Urothelium cell line (cell line): ENCODE results near the gene THSD7B.
"Not testable (repeated sequence)": the region's sequence is repeated elsewhere in the genome, so short reads cannot be mapped to it uniquely, and the experiment has no call there.

Source experiments
- DNase-seq: peaks from one replicate; pipeline ENCODE4 v3.0.0; 2011; ENCODE audit warnings: low spot score, mixed read lengths
- FAIRE-seq: peaks from 2 replicates; lab custom pipeline; 2011; peaks lifted over from hg19 to GRCh38; lab: Jason Lieb, UNC

The THSD7B gene

DNA sequence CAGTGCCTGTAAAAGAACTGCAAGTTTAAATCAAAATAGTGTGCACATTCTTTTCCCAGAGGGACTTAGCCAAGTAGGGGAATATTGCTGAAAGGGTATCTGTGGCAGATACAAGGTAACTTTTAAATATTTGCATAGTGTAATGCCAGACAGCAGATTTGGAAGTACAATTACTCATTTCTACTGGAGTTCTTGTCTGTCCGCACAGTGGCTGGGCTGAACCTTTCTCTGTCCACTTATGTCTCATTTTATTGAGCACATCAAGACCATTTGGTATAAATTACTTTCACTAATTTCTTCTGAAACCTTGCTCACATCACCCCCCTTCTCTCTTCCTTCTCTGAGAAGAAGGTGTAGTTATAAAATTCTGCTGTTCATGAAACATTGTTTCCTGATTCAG is 271.3 kb downstream of the THSD7B start:
- DNase-seq (no peak), FAIRE-seq (no peak)

DNA sequence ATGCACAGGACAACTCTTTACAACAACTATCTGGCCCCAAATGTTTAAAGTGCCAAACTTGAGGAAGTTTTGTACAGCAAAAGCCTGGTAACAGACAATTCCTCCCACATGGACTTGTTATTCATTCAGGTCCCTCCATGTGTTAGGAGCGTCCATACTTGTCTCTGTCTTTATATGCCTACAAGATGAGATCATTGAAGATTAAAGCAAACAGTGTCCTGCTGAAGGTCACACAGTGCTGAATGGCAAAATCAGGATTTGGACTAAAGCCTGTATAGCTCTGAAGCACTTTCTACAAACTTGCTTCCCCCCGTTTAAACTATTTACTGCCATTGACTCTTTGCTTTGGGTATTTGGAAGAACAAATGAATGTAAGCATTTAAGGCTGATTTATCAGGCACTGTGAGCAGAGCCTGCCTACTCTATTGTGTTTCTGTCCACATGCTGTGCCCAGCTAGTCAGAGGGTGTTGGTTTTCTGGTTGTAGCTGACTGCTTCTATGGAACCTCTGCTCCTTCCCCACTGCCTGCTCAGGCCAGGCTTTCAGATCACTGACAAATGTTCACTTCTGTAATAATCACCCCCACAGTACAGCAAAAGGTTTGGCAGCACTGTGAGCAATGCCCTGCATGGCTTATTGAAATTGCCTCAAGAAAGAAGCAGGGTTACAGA is 274.3 kb downstream of the THSD7B start:
- FAIRE-seq (no peak), DNase-seq (no peak)

DNA sequence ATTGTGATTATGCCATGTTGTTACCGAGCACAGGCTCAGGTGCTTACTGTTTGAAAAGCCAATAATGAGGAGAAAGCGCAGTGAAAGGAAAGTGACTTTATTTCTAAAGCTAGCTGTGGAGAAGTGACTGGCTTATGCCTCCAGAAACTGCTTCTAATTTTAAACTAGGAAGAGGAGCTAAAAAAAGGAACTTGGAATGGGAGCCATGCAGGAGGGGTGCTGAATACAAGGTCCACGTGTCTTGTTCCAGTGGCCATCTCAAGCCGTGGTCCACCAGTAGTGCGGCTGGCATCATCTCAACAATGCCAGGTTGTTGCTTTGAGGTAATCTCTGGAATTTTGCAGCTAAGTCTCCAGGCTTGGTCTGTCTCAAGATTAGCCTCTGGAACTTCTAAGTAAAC is 282.0 kb downstream of the THSD7B start:
- no peak for DNase-seq
- FAIRE-seq = no peak

DNA sequence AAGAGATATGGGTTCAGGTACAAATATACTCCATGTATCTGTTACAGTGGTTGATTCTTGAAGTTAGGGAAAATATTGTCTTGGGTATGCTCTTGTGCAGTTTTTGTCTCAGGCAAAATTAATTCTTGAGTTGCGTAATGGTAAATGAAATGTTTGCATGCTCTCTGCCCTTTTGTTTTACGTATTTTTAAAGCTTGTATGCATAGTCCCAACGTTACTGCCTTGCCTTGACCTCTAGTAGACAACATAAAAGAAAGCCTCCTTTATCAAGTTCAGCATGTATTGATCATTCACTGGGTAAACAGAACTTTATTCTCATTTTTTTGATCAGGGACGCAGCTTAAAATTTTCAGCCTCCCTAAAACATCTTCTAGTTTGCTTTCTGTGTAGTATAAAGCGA is 283.1 kb downstream of the THSD7B start:
- FAIRE-seq (no peak), DNase-seq (no peak)

DNA sequence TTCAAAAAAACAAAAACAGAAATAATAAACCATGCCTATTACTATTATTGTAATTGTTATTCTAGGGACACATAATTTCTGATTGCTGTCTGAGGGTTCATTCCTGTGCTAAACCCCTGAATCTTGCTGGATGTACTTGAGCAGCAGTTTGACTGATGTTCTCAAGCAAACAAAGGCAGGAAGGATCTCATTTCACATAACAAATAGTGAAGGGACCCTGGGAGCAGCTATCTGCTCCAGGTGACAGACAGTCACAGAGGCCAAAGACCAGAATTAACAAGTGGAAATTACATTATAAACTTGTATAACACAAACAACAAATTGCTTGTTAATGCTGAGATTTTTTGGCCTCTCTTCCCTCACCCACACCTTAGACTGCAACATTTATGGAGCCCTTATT is 284.2 kb downstream of the THSD7B start:
- no peak for DNase-seq
- no peak for FAIRE-seq

DNA sequence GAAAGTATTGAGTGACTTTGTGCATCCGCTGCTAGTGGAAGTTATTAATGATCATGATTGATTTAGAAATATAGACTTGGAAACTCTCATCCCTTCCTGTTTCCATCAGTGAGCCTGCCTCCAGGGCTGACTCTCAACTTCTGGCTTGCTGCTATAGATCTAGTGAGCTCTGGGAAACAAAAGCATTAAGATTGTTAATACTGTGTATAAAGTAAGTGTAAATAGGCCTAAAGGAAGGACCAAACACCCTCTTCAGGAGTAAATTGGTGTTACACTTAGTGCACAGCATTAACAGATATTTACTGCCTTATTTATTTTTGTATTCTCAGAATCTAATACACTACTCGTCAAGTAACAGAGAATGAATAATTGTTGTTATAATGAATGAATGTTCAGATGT is 285.6 kb downstream of the THSD7B start:
- DNase-seq = no peak
- no peak for FAIRE-seq

DNA sequence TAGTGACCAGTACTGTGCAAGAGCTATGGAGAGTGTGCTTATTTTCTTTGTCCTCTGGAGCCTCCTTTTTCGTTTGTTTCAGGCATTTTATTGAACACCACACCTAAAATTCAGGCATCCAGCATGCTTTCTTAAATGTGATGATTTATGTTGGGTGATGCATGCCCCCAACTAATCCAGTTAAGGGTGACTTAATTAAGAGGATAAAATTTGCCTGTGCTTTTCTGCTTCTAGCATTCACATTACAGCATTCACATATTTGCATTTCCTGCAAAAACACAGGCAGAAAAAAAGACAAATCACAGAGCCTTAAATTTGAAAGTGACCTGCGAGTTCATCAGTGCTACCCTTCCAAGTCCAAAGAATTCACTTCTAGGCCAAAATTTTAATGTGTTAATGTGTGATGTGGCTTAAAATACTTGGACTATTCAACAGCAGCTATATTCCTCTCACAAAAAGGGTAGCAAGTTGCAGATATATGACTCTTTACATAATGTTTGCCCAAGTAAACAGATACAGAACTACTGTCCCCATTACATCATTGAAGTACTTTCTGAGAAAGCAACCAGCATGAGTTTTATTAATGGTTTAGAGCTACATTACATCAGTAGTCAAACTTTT is 286.5 kb downstream of the THSD7B start:
- FAIRE-seq (no peak), DNase-seq (no peak)

DNA sequence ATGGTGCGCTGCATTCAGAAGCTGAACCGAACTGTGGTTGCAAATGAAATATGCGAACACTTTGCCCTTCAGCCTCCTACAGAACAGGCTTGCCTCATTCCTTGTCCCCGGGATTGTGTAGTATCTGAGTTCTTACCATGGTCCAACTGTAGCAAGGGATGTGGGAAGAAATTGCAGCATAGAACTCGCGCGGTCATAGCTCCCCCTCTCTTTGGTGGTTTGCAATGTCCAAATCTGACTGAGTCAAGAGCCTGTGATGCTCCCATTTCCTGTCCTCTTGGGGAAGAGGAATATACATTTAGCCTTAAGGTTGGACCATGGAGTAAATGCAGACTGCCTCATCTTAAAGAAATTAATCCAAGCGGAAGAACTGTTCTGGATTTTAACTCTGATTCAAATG is 291.4 kb downstream of the THSD7B start:
- no peak for FAIRE-seq
- no peak for DNase-seq

DNA sequence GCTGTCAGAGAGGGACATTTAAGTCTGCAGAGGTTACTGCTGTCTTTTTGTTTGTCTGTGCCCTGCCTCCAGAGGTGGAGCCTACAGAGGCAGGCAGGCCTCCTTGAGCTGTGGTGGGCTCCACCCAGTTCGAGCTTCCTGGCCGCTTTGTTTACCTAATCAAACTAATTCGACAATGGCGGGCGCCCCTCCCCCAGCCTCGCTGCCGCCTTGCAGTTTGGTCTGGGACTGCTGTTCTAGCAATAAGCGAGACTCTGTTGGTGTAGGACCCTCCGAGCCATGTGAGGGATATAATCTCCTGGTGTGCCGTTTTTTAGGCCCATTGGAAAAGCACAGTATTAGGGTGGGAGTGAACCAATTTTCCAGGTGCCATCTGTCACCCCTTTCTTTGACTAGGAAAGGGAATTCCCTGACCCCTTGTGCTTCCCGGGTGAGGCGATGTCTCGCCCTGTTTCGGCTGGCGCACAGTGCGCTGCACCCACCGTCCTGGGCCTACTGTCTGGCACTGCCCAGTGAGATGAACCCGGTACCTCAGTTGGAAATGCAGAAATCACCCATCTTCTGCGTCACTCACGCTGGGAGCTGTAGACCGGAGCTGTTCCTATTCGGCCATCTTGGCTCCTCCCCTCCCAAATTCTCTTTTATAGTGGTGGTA is 310.9 kb downstream of the THSD7B start:
- not testable (repeated sequence) for FAIRE-seq, DNase-seq

DNA sequence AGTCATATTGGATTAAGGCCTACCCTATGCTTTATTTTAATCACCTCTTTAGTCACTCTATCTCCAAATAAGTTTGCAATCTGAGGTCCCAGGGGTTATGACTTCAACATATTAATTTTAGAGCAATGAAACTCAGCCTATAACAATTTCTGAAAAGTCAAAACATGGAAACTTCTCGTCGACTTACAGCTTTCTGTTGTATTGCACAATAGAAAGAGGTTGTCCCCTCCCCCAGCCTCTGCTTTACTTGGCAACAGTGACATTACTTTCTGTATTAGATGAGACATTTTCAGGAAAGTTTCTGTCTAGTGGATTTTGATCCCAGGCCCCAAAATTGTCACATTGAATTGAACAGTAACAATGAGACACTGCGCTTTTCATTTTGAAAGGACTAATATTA is 326.4 kb downstream of the THSD7B start:
- no peak for DNase-seq
- no peak for FAIRE-seq

DNA sequence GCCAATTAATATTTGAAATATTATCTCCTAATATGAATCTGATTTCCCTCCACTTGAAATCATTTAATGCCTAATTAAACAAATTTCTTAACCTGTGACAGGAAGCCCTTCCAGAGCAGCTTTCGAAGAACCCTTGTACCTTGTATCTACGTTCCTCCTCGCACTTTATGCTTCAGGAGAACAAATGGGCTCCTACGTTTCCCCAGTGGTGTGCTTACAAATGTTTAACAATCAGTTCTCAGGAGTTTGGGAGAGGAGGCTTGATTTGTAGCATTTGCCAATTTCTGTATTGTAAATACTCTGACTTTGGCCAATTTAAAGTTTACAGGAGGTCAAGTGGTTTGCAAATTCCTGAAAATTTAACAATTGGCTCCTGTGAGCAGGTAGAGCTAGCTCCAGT is 327.8 kb downstream of the THSD7B start:
- DNase-seq (no peak), FAIRE-seq (no peak)

DNA sequence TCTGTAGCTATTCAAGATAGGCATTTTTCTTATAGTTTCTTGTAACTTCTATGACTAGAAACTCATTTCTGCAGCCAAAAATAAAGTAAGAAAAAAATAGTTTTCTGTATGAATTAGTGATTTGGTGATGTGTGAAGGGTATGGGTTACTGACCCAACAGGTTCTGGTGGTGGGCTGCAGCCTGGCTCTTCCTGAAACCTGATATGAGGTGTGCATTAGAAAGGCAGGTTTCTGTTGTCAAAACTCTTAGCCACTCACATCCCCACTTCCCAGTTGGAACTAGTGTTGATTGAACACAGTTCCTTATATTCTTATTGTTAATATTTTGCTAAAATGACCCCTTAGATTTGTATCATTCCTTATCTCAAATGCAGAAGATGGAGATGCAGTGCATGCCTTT is 330.8 kb downstream of the THSD7B start:
- DNase-seq = no peak

DNA sequence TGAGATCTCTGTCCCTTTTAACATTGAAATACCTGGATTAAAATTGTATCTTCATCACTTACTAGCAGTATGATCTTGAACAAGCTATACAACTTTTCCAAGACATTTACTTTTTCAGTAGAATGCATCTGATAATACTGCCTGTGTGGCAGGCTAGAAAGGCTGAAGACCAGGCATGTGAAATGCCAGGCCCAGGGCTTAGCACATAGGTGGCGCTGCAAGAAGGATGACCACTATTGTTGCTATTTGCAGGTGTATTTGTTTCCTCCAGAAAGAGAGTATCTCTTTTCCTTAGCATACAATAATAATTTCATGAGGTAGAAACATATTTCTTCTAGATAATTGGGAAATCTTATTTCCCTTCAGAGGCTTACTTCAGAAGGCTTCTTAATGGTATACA is 331.3 kb downstream of the THSD7B start:
- FAIRE-seq (no peak), DNase-seq (no peak)

More for the DNA sequence above, 330.8 kb downstream of the THSD7B start:
- no peak for FAIRE-seq

DNA sequence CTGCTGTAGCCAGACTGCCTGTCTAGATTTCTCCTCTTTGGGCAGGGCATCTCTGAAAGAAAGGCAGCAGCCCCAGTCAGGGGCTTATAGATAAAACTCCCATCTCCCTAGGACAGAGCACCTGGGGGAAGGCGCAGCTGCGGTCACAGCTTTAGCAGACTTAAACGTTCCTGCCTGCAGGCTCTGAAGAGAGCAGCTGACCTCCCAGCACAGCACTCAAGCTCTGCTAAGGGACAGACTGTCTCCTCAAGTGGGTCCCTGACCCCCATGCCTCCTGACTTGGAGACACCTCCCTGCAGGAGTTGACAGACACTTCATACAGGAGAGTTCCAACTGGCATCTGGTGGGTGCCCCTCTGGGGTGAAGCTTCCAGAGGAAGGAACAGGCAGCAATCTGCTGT is 336.5 kb downstream of the THSD7B start:
- not testable (repeated sequence) for DNase-seq, FAIRE-seq

DNA sequence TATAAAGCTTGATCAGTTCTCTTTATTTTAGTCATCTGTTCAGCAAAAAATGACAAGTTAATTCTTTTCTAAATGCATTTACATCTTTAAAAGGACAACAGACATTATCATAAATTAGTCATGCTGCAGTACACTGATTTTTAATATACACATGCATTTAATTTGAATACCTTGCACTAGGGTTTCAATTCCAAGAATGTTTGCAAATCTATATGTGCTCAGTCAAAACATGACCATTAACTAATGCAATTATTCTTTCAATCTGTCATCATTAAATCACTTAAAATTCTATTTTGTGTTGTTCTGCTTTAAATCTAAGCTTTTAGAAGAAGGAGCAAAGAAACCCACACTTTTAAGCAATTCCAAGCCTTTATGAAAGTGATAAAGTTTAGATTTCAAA is 342.6 kb downstream of the THSD7B start:
- FAIRE-seq (no peak), DNase-seq (no peak)

DNA sequence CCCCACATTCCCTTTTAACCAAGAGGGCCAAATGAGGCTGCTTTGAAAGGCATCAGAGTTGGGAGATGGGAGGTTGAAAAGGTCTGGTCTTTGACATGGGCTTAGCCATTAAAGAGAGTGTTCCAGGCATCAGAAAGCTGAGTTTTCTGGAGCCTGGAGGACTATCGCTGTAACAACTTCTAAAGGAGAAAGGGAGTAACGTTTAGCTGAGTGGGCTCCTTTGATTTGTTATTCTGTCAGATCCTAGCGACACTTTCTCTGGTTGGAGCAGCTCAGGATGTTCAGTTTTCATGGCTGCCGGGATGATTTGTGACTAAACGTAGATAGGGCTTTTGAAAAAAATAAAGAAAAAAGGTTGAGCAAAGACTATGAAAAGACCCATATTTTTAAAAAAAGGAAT is 346.6 kb downstream of the THSD7B start:
- FAIRE-seq = no peak
- DNase-seq = no peak

DNA sequence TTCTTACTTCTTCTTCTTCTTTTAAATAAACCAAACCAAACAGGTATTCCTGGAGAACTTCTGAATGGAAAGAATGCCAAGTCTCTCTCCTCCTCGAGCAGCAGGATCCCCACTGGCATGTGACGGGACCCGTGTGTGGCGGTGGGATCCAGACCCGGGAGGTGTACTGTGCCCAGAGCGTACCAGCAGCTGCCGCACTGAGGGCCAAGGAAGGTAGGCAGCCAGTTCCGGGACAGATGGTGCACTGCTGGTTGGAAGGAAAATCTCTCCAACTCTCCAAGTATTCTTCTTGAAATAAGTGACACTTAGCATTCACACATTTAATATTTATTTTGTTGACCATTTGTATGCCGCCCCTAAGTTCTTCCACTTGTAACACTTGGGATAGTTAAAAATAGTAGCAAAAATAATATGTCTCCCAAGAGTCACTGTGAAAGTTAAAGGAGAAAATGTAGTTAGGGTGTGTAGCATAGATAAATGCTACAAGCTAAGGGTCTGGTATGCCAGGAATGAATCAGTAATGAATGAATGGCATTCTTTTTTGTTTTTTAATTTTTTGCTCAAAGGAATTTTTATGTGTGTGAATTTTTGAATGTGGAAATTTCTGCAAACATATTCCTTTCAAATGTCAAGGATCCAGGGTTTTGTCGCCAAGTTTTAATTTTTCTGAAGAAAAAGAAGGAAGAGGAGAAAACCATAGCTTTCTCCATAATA is 349.9 kb downstream of the THSD7B start:
- DNase-seq (no peak), FAIRE-seq (no peak)

DNA sequence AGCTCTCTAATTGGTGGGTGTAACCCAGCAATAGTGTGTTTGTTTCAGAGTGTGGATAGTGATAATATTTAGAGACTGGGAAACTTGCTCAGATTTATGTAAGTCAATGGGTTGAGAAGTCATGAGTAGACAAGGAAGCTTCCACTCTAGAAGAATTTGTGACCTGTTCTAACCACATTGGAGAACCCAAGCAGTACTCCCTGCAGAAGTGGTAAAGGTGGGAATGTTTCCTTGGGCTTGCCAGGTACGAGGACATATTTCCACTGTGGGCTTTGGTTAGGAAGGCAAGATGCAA is 350.4 kb downstream of the THSD7B start:
- FAIRE-seq (no peak), DNase-seq (no peak)

DNA sequence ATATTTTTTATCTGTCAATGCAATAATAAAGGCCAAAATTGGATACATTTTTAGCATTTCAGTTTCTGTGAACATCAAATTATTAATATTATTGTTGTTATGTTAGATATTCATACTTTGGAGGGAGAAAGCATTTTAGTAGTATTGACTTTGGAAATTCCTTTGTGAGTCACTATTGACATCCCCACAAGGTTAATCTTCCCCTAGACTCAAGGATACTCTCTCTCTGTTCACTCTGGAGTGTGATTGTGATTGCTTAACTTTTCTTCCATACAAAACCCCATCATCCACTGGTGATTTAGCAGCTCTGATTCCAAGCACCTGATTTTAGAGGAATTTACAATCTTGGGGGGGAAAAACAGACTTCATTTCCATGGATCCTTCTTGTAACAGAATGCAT is 352.0 kb downstream of the THSD7B start:
- no peak for FAIRE-seq
- DNase-seq = no peak

DNA sequence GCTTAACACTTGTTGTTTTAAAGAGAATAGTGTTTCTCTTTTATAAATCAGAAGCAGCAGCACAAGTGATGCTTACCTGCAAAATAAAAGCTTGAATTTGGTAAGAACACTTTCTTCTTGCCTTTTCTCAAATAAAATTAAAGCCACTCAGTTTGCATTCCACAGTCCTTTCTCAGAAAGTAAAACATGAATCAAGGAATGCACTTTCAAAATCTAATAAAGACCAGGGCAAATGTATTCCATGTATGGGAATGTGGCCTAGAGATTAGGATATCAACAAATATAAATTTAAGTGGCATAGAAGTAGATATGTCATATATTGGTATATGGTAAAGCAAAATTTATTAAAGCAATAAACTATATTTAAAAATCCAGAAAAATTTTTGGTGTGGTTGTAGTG is 352.8 kb downstream of the THSD7B start:
- no peak for FAIRE-seq
- DNase-seq = no peak

DNA sequence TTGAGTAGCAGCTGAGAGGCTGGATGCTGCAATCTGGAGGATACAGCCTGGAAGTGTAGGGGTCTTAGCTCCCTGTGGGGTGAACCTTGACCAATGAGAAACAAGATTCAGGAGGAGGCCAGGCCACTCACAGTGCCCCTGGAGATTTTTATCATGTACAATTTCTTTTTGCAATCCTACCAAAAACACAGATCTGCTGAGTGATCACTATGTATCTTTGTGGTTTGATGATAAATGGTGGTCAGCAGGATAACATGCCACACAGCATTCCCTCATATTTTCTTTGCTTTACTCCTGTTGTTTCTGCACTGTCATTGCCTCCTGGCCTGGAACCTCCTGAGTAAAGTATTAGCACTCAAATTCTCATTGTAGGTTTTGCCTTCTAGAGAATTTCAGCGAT is 357.9 kb downstream of the THSD7B start:
- DNase-seq (no peak), FAIRE-seq (no peak)

DNA sequence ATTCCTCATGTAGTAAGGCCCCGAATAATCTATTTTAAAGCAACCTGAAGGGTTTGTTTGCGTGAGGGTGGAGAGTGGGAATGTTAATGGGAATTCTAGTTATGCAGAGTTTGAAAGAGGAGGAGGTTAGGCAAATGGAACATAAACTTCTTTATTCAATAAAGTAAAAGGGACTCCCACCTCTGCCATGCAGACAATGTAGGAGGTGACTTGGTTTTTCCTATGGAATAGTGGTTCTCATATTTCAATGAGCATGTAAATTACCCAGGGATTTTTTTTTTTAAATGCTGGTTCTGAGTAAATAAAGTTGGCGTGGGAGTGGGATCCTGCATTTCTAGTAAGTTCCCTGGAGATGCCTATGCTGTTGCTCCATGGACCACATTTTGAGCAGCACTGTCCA is 367.9 kb downstream of the THSD7B start:
- DNase-seq = no peak

More for the DNA sequence above, 367.9 kb downstream of the THSD7B start:
- FAIRE-seq = no peak
